Hippocampal formation (tissue), 2 donors: ENCODE data around the gene FAM72D.
"Not testable (repeated sequence)": the region's sequence is repeated elsewhere in the genome, so short reads cannot be mapped to it uniquely, and the experiment has no call there.

Experiments
- DNase-seq, 2 donors: peaks; one replicate each; lab custom pipeline; 2025; lab: John Stamatoyannopoulos, UW

FAM72D gene

DNA sequence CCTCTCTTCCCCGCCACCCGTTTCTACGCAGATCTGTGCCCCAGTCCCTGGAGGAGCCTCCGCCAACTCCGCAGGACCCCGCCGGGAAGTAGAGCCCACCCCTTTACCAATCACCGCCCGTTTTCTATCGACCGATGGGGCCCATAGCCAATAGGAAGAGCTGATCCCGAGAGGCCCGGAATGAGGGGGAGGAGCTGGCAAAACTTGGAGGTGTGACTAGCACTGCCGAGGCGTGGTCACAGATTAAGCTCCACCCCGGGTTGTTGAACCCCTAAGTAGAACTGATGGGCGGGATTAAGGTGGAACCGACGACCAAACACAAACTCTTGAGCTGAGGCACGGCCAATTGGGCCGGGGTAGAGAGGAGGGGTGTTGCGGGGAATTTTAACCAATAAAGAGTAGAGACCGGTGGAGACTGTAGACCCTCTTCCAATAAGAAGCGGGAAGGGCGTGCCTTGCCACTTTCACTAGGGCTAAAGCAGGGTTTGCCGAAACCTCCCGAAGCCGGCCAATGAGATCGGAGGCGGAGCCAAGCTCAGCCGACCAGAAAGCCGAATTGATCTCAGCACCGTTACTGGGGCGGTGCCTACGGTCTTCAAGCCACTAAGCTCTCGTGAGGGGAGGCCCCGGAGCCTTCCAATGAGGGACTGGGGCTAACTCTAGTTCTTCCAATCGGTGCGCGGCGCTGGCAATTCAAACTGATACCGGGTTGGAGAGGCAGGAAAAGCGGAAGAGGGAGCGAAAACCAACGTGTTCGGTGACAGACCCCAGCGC is at the start of gene FAM72D, which contains the start of gene SRGAP2B:
FAM72D (plus strand) TSS at position 691 of the 774 bp plus-strand sequence. CDS start 874 bp downstream, outside the sequence.
SRGAP2B (minus strand) TSS at position 45 of the 774 bp plus-strand sequence. CDS start 2,427 bp downstream, outside the sequence.
- DNase-seq = not testable (repeated sequence)

DNA sequence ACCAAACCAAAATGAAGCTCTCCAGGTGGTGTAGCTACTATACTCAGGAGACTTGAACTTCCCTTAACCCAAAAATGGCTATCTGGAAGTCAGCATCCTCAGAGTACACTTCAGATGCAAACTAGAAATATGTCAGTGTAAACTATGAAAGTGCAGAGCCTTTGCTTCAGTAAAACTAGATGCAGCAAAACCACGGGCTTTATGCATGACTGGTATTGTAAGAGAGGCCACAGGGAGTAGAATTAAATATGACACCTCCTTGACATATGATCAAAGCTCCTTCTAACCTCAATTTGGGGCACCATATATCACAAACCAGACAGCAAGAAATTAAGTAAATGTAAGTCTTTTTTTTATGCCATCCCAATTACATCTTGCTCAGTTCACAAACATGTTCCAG is 48.2 kb upstream of the FAM72D start:
- not testable (repeated sequence) for DNase-seq

DNA sequence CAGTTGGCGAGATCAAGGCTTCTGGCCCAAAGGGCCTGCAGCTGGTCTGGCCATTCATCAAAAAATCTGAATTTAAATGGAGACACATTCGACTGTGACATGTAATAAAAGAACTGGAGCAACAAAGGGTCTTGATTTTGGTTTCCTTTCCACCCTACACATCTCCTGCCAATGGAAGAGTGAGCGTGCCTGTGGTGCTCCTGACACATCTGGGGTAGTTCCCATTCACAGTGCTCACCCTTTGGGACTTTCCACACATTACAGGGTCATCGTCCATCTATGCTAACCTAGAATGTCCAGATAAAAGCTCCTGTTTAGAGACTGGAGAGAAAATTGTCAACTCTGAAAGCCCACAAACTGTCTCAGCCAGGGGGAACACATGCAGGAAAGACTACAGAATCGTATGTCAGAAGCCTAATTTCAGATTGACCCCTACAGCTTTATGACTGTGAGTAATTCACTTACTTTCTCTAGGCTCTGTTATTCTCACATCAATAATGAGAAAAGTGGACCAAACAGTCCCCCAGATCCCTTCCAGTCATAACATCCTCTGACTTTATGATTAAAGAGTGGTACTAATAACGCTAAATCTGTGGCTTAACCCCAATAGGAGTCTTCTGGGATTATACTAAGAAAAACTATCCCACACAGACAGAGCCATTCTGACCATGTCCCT is 47.5 kb upstream of the FAM72D start:
- DNase-seq = not testable (repeated sequence)

DNA sequence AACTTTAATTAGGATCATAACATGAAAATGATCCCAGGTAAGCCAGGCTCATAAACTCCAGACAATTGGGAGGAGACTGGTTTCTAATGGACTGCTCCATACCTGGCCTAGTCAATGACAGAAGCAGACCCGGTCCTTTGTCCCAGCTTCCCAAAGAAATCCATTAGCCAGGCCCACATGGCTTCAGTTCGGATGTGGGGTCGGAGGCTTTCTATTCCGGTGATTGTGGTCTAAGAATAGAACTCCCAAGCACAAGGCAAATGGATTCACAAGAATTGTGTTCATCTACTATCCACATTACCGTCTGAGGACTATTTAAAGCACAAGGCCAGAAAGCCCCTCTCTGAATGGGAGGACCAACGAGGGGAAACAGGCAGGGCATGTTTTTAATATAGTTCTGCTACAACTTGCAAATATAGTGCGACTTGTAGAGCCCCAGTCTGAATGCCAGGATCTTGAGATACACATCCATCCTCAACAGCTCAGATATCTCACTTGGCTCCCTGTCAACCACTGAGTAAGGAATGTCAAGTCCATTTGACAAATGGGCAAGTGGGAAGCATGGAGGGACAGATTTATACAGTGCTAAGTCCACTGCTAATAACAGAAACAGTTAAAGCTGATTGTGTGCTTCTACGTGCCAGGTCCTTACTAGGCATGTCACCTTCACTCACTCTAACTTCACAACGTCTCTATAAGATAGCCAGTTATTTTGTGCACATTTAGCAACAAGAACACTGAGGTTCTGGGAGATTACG is 43.6 kb upstream of the FAM72D start:
- DNase-seq = not testable (repeated sequence)

DNA sequence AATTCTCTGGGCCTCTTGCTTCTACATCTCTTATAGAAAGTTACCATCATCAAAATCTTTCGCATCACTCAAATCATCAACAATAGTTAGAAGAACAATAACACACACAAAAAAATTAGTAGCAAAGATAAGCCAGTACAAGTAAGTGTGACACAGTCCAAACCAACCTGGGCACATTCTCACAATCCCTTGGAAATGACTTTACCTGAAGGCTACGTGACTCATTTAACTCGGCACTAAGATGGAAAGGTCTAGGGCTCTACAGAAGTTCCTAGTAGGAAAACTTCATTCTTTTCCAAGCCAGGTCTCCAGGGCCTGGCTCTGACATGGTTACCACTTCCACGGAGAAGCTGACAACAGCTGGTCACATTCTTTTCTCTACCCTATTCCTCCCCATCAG is 42.3 kb upstream of the FAM72D start:
- not testable (repeated sequence) for DNase-seq

DNA sequence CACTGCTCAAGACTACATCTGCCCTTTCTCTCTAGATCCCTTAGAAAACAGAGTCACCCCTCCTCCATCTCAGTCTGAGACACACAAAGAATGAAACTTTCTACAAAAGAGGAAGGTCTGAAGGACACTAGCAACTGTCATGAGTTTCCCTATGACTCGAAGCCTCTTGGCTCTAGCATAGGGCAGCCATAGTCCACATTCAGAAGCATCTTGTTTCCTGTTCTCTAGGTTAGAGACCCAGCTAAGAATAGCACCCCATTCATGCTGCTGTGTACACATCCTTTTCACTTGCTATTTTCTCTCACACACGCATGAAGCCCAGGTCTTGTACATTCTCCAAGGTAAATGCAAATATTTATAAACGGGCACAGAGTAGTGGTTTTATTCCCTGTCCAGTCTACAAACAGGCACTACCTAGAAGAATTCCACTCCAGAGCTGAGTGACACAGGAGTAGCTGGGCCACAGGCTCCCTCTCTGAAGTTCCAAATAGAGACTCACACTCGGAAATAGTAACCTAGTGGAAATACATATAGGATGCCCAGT is 40.5 kb upstream of the FAM72D start:
- DNase-seq = not testable (repeated sequence)

DNA sequence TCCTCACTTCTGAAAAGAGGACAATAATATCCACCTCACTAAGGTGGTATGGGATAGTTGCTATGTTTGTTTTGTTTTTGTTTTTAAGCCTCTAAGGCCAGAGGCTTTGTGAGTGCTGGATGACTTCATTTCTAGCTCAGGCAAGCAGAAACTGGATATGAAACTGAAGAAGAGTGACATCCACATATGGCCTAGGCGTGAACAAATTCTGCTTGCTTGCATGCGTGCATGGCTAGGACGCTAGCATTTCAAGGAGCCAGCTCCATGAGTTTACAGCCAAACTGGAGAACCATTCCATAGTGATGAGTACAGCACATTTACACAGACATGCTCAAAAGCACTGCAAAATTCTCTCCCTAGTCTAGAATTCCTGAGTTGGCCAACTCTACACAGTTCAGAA is 37.6 kb upstream of the FAM72D start:
- DNase-seq = not testable (repeated sequence)

DNA sequence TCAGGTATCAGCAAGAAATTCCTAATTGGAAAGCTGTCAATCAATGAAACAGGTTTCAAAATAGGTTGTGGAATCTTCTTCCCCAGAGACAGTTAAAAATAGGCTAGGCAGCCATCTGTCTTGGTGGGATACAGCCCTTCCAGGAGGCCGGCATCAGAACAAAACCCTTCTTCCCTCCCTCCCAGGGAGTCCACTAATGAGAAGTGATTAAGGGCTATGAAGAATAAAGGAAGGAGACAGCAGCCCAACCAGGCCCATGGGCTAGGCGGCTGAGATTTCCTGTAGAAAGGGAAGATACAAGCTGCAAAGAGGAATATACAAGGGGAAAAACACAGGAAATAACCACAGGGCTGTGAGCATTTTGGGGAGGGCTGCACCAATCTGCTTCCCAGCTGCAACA is 32.5 kb upstream of the FAM72D start:
- DNase-seq = not testable (repeated sequence)

DNA sequence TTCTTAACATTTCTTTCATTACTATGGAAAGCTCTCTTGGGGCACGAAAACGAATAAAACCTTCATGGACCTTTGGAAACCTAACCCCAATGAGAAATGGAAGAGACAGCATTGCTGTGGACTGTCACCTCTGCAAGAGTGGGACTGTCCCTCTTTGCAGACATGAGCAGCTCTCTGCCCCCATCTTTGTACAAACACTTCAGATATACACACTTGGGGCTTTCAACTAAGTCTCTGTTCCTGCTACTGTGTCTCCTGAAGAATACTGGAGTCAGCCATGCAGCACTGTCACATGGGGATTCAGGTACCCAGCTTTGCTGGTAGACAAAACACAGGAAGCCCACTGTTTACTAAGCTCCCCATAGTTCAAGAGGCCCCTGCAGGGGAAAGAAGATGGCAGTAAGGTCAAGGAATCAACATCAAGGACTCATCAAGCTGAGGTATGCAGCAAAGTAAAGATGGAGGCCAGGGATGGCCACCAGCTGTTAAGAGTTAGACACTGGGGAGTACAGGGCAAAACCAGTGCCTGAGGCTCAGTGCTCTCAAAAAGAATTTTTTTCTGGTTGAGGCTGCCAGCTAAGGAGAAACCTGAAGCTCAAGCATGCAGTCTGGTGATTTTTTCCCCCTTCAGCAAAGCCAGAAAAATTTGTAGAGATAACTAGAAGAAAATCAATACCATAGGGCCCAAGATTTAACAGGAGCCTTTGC is 31.7 kb upstream of the FAM72D start:
- not testable (repeated sequence) for DNase-seq

DNA sequence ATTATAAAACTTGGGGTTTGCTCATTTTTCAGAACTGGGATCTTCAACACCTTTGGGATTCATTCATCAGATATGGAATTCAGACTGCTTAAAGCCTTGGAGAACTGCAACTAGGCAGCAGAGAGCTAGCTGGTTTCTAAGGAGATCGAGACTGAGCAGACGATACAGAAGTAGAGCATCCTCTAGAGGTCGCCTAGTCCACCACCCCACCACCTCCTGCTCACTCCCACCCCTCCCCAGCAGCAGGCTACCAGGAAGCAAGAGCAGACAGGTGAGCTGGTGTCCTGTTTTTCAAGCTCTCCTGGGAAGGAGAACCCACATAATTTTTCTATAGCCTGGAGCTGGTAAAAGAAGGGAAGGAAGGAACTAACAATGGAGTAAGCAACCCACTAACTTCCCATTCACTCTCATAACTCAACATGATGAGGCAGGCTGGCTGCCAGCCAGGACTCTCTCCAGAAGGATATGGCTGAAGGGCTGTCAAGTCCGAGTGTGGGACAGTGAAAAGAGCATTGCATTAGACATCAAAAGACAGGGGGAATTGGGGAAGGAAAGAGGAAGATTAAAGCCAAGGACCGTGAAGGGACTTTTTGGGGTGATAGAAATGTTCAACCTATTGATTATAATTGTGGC is 30.5 kb upstream of the FAM72D start:
- DNase-seq = not testable (repeated sequence)

DNA sequence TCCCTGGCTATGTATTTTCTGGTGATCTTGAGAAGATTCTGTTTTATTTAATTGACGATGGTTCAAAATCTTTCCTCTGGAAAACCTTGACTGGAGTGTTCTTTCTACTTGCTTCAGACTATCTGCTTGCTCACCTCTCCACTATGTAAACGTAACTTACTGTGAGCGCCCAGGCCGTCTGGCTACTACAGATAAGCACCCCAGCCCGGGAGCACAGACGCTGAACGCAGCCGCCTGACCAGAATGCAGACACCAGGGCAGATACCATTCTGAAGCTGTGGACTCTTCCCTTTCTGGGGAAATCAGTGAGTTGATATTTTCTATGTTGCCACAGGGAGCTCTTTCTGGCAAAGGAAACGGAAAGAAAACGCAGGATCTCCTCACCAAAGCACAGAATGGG is 29.3 kb upstream of the FAM72D start:
- DNase-seq = not testable (repeated sequence)

DNA sequence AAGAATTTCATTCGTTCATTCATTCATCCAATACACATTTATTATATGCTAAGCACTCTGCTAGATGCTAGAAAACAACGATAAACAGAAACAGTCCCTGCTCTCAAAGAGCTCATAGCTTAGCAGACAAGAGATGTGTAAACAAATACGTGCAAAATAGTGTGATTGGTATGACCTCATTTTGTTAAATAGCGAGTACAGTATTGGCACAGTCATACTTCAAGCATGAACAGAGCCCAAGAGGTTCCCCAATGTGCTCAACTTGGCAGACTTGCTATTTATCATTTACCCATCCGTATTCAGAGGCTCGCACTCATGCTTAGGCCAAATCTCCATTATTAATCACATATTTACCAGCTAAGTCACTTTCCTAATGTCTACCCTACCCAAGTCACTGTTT is 24.2 kb upstream of the FAM72D start:
- not testable (repeated sequence) for DNase-seq

DNA sequence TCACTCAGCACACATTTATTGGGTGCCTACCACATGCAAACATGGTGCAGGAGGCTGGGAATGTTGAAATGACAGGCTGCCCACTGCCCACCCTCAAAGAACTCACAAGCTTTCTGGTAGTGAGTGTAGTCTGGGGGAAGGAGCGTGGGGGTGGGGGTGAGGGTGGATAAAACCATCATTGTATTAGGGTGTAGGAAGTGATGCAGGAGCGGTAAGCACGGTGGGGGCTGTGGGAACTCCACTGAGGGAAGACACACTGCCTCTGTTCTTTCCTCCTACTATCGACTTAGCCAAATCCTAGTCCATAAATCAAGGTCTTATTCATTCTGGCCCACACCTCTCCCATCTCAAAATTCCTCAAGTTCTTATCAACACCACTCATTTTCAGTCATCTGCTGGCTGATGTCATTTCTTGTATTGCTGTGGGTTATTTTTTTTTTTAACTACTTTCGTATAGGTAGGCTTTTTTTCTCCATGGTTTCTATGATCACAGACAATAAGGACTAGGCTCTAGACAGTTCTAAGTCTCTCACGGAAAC is 21.7 kb upstream of the FAM72D start:
- not testable (repeated sequence) for DNase-seq

DNA sequence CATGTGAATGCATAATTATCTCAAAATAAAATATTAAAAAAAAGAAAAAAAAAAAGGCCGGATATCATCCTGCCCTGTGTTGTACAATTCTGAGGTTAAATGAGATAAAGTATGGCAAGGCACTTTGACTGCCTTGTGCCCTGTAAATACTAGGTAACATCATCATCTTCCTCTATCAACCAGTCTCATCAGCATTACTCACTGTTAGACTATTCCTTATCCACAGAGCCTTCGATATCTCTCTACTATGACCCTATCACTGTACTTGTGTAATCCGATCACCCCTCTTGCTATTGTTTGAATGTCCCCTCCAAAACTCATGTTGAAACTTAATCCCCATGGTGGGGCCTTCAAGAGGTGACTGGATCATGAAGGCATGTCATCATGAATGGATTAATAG is 18.9 kb upstream of the FAM72D start:
- DNase-seq = not testable (repeated sequence)

DNA sequence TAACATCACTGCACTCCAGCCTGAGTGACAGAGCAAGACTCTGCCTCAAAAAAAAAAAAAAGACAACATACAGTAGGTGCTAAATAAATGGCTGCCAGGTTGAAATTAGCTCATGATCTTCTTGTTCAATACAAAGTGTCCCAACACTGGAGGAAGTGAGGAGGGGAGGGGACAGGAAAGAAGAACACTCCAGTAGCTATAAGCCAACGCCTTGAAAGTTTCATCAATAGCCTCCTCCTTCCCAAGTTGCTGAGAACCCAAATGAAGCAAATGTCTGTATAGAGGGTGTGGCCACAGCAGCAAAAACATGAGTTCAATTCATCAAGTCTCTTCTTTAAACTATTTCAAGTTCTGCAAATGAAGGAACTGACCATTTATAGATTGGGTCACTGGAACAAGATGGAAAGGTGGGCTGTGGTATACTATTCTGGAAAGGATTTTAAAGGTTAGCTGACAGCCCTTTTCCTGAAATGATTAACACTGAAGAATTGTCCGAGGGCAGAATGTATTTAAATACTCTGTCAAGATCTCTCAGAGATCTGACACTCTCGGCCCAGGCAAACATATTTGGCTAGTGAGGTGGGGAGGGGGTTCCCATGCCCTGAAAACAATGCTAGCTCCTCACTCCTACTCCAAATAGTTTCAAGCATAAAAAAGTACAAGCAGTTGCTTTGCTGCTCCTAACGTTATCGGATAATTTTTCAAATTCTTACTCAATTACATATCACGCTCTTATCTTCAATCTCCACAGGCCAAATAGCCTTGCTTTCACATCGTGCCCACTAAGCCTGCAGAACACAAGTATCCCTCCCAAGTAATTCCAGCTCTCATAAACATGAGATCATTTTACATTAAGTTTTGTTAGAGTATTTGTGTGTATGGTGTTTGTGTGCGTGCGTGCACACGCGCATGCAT is 17.6 kb upstream of the FAM72D start:
- DNase-seq = not testable (repeated sequence)

DNA sequence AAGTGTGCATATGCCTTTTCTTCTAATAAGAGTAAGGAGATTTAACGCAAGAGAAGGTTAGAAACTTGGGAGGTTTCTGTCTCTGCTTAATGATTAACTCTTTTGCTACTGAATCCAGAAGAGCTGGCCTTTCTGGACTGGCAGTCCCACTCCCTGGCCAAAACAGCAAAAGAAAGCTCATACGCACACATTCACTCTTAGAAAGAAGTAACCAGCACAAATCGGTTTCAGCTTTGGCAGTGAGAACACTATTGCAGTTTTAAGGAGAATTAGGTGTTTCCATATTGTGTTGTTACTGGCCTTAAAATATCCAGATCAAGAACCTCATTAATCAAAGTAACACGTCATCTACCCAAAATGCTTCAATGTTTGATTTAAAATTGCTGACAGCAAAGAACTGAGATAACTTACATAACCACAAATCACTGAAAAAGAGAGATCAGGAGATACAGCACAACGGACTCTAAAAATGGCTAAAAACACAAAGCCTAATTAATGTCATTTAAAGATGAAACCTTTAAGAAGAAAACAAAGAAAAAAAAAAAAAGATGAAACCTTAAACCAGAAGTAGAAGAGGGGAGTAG is 16.9 kb upstream of the FAM72D start:
- DNase-seq = not testable (repeated sequence)

DNA sequence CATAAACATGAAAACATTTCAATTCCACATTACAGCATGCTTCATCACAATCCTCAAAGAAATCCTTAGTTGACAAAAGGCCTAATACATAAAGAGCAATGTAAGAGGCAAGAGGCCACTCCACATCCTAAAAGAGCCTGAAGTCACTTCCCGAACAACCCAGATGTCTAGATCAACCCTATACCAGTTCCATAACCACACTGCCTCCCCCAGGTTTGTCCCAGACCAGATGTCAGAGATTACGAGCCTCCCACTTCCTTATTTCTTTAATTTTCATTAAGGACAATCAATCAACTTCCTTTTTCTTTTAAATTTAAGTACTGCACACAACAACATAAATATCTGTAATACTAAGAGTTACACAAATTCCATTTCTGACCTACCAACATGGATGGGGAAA is 16.0 kb upstream of the FAM72D start:
- not testable (repeated sequence) for DNase-seq

DNA sequence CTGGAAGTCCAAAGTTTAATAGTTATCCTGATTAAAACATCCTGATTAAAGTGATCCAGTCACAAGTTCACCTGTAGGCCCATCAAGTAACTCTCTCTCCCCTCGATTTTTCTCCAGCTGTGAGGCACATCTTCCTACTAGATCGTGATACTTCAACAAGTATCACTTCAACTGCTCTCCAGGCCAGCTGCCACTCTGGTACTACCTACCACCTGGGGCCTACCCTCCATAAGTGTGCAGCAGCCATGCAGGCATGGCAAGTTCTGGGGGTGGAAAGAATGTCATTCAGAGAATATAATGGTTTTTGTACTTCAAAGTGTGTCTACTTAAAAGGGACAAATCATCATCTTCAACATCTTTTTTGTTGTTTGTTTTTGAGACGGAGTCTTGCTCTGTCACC is 15.6 kb upstream of the FAM72D start:
- not testable (repeated sequence) for DNase-seq
